ENCODE results near the gene TMEM44.

DNA sequence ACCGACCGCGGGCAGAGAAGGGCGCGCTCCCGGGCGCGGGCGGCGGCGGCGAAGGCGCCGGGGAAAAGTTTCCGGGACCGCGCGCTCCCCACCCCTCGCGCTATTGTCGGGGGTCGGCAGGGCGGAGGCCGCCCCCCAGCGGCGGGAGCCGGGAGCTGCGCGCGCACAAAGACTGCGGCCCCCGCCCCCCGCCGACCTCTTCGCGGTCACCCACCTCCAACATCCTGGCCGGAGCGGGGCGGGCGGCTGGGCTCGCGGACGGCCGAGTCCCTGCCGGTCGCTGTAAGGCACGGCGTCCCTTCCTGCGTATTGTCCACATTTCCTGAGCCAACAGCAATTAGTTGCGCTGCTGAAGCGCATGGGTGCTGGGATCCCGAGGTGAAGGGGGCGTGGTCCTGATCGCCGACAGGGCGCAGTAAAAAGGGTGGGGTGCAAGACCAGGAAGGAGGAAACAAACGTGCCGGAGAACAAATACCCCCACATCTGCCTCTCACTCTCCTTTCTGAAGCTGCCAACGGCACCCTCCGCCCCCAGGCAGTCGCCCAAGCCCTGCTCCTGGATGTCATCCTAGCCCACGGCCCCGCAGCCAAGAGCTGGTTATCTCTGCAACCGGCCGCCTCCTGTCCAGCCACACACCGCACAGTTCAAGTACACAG, at the start of gene TMEM44:
- TF ChIP-seq CTCF (IDR thresholded peaks at IDR 0.05), result peak in 5 of 6 experiments; percentile 10 to 62 (median 52)
- peak in 1 of 2 donors; percentile 38 for TF ChIP-seq POLR2A (IDR thresholded peaks at IDR 0.05)
